HG03280 (cell line): ENCODE results near the gene ASS1.

ENCODE experiments used
- ATAC-seq: cut with Tn5 transposase; IDR thresholded peaks from one replicate; pipeline ENCODE4 v1.9.1; 2021; ENCODE audit warnings: mild to moderate bottlenecking, moderate library complexity; ENCODE audit not compliant: unreplicated experiment

The ASS1 gene

DNA sequence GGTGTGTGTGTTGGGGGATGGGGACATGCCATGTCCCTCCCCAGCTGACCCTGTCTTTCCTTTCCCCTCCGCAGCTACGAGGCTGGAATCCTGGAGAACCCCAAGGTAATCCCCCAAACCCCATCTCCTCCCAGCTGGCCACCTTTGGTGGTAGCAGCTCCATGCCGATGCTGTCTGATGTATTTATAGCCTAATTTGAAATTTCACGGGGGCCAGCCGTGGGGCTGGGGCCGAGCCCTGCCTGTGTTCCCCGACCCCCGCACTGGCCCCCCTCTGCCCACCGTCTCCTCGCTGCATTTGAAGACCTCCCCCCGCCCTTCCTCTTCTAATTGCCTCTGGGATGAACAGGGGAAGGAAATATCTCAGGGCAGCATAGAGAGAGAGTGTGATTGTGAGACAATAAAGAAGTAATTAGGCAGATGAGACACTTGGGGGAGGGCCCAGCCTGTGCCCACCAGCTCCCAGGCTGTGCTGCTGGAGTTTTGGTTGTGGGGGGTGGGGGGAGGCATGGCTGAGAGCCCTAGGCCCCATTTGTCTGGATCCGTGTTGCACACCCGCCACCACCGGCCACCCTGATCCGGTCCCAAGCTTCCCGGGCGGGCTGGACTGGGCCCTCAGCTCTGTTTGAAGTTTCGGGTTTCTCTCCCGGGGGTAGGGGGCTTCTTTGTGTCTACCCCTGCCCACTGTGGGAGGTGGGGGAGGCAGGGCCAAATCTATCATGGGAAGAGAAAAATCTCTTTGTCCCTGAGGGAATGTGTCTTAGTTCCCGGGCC lies 26.8 kb downstream of the ASS1 start:
- no peak for ATAC-seq

GRCh38 chr9:130472184-130472705 lies 27.5 kb downstream of the ASS1 start:
- ATAC-seq: no peak

DNA sequence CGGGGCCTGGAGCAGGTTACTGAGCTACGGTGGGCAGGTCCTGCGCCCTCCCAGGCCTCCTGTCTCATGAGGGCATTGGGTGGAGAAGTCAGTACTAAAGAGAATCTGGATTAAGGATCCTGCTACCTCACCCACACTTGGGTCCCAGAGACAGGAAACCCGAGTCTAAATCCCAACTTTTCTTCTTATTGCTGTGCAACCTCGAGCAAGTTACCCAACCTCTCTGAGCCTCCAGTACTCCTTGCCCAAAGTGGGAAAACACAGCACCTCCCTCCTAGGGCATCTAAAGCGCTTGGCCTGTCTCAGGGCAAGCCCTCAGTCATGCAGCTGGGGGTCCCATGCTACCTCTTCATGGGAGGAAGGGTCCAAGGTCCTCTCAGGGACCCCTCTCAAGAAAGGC lies 28.2 kb downstream of the ASS1 start:
- no peak for ATAC-seq

- ATAC-seq: no peak
Measured at GRCh38 chr9:130473566-130473965, 28.8 kb downstream of the ASS1 start.

- no peak for ATAC-seq
Measured at GRCh38 chr9:130474106-130474505, 29.3 kb downstream of the ASS1 start.

- ATAC-seq: no peak
Measured at GRCh38 chr9:130476151-130476730, 31.5 kb downstream of the ASS1 start.

DNA sequence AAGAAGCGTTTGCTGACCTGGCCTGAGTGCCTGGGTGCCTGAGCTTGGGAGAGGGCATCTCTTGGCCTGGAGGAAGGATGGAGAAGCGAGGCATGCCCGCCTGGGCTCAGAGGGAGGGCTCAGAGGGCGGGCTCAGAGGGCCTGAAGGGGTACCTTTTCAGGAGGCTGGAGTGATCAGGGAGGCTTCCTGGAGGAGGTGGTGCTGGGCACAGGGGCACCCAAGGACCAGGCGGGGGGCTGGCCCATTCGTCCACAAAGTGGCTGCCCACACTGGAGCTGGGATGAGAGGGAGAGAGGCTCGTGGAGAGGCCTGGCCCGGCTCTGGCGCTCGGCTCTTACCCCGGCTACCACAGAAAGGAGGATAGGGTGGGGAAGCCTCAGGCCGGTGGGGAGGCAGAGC lies 32.8 kb downstream of the ASS1 start:
- ATAC-seq: no peak

DNA sequence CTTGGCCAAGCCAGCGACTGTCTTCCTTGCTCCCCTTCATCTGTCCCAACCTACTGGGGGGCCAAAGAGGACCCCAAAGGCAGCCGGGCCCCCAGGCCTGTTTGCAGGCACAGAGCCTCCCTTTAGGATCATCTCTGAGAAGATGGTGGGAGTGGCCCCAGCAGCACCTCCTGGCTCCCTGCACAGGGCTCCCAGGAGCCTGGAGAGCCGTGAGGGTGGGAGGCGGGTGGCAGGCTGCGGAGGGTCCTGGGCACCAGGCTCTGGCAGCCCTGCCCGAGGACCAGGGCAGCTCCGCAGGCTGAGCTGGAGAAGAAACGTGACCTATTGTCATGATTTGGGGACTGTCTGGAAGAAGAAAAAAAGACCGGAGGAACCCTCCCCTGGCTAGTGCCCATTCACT lies 33.4 kb downstream of the ASS1 start:
- no peak for ATAC-seq

DNA sequence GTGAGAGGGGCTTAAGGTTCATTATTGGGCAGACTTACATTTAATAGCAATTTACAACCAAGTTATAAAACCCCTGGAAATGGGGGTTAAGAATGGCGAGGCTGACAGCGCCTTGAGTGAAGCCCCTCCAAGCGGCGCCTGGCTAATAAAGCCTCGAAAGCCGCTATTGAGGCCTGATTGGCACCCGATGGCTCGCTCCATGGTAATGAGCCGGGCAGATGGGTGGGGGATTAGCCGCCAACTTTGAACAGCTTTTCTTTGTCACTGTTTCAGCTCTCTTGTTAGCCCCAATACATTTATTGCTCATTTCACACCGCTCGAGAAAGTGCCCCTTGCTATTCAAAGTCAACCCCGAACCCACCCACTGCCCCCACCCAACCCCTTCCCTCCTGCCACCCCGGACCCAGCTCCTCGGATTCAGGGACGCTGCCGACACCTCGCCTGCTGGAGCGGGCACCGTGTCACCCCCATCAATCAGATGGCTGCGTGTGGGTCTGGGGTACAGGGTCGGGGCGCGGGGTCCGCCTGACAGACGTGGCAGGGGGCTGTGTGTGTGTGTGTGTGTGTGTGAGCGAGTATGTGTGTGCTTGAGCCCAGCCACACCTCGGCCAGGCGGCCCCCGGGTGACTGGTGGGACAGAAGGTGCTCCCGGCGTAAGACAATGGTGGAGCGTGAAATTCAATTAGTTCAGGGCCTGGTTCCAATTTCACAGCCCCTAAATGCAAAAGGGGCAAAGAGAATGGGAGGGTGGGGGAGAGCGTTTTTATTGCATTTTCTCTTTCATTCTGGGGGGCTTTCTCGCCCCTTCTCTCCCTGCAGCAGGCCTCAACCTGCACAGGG lies 34.2 kb downstream of the ASS1 start:
- no peak for ATAC-seq

- no peak for ATAC-seq
Measured at GRCh38 chr9:130479587-130479986, 34.8 kb downstream of the ASS1 start.

DNA sequence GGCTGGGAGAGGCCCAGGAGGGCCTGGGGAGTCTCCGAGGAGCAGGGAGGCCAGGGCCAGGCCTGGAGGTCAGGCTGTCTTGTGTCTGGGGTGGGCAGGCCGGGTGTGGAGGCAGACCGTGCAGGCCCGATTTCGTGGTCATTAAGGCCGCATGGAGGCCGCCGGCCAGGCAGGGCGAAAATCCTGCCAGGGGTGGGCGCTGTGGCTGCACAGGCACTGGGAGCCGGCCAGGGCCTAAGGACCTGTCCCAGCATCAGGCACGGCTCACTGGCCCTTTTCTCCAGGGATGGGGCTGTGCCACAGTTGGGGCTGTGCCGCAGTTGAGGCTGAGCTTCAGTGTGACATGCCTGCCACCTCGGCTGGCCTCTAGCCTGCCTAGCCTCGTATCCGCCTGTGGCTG lies 35.9 kb downstream of the ASS1 start:
- ATAC-seq: no peak

DNA sequence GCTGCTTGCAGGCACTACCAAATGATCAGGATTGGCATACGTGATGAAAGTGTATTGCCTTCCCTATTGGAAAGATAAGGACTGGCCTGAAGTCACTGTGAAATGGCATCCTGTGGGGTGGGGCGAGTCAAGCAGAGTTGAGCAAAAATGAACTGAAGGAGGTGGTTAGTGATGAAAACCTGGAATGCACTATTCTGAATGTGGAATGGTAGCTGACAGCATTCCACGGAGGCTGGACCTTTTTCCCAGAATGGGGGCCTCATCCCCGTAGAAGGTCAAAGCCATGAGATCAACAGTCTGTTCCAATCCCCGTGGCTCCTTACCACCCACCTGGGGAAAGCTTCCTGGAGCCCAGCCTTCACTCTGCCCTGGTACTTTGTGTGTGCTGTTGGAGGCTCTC lies 37.7 kb downstream of the ASS1 start:
- ATAC-seq: no peak

DNA sequence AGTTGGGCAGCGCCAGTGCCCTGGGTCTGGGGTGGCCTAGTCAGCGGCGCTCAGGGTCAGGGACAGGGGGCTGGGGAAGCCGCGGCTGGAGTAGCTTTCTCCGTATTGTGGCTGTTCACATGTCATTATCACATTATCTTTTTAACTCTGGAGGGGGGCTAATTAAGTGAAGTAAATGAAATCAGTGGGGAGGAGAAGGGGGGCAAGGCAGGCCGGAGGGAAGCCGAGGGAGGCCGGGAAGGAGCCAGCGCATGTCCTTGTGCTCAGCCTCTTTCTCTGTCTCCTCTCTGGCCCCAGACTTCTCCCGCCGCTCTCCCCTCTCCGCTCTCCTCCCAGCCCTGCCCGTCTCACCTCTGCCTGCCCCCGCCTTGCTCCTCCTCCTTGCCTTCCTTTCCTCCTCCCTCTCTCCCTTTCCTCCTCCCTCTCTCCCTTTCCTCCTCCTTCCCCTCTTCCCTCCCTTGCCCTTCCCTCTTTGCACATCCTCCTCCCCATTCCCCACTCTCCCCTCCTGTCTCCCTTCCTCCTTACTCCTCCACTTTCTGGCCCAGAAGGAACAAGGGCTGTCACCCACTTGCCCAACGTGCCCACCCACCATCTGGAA lies 38.7 kb downstream of the ASS1 start:
- ATAC-seq: no peak

- ATAC-seq: no peak
Measured at GRCh38 chr9:130484362-130485072, 39.8 kb downstream of the ASS1 start.

DNA sequence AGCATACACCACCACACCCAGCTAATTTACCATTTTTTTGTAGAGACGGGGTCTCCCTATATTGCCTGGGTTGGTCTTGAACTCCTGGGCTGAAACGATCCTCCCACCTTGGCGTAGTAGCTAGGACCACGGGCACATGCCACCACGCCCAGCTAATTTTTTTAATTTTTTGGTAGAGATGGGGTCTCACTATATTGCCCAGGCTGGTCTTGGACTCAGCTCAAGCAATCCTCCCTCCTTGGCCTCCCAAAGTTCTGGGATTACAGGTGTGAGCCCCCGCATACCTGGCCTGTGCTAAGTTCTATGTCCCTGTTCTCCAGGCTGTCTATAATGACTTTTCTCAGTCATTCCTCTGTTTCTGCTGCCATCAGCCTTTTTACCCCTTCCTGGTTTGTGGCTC lies 41.3 kb downstream of the ASS1 start:
- no peak for ATAC-seq

DNA sequence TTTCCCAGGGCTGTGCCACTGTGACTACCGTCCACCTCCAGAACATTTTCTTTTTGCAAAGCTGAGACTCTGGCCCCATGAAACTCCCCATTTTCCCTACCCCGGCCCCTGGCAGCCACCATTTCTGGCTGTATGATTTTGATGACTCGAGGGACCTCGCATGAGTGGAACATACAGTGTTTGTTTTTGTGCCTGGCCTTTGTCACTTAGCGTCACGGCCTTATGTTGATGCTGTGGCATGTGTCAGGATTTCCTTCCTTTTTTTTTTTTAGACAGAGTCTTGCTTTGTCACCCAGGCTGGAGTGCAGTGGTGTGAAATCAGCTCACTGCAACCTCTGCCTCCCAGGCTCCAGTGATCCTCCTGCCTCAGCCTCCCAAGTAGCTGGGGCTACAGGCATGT lies 42.7 kb downstream of the ASS1 start:
- ATAC-seq: no peak

- no peak for ATAC-seq
Measured at GRCh38 chr9:130488621-130489330, 44.0 kb downstream of the ASS1 start.

GRCh38 chr9:130490981-130491380 lies 46.2 kb downstream of the ASS1 start:
- no peak for ATAC-seq

- no peak for ATAC-seq
Measured at GRCh38 chr9:130491830-130492482, 47.2 kb downstream of the ASS1 start.

DNA sequence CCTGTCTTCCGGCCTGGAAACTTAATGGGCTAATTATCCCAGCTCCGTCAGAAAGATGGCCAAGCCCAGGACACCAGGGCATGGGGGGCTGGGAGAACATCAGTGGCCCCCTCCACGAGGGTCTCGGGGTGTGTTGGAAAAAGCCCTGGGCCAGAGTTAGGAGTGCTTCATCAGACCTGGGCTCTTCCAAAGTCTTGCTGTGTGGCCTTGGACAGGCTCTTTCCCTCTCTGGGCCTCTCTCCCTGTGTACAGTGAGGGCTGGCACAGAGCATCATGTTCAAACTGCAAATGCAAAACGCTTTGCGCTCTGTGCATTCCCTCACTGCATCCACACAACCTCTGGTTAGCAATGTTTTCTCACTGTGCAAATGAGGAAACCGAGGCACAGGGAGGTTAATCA lies 48.3 kb downstream of the ASS1 start:
- ATAC-seq: no peak
